Upper lobe of left lung (tissue), 4 donors: Measurements from ENCODE around the gene WBP1L.

Source experiments
- CTCF ChIP-seq, 6 experiments: fragments of 450-650 bp in 4 of 6; fragments of 200-600 bp in 2 of 6; sonication (generic) in 2 of 6; IDR thresholded peaks; one replicate each; pipeline ENCODE4 v1.5.1; 2016 to 2019; ENCODE audit warnings: antibody characterized with exemption in 6 of 6
- POLR2AphosphoS5 ChIP-seq, 2 donors: sonication (generic); formaldehyde crosslinking; IDR thresholded peaks; one replicate each; pipeline ENCODE4 v1.5.1; 2017; ENCODE audit warnings: antibody characterized with exemption in 2 of 2

GRCh38 chr10:102714621-102715455 is 28.9 kb upstream of the WBP1L start, which contains the start of gene SFXN2:
- TF ChIP-seq POLR2AphosphoS5 (IDR thresholded peaks at IDR 0.05) (no peak), CTCF (IDR thresholded peaks at IDR 0.05) (no peak)
